Measurements from ENCODE around the gene MAP4K4. TPM values are rescaled to one million over a fixed set of nuclear protein-coding genes. Genes with fewer than 3 reads are reported as not detected.

MAP4K4 gene
- total and polyA plus RNA-seq, 2 of the 13 experiments (the other 11 are each of a cell fraction or from before 2014, with no cell fraction given) = 105 to 264 TPM

GRCh38 chr2:101823347-101823791 is 125.9 kb downstream of the MAP4K4 start (continued):
- no peak for TF ChIP-seq E2F5 (CRISPR knock-in tag; conservative IDR thresholded peaks at IDR 0.05)
- no peak for TF ChIP-seq RORA (CRISPR knock-in tag; IDR thresholded peaks at IDR 0.05)
- TF ChIP-seq ZFP91 (CRISPR knock-in tag; IDR thresholded peaks at IDR 0.05; ENCODE audit: borderline replicate concordance) = no peak
- no peak for TF ChIP-seq ZNF317 (CRISPR knock-in tag; IDR thresholded peaks at IDR 0.05)
- no peak for TF ChIP-seq SETDB1 (CRISPR knock-in tag; IDR thresholded peaks at IDR 0.05; ENCODE audit: borderline replicate concordance)
- no peak for TF ChIP-seq ARNT2 (CRISPR knock-in tag; IDR thresholded peaks at IDR 0.05; ENCODE audit: low read depth)
- no peak for TF ChIP-seq TRIM24 (CRISPR knock-in tag; IDR thresholded peaks at IDR 0.05)
- TF ChIP-seq RERE (CRISPR knock-in tag; IDR thresholded peaks at IDR 0.05; ENCODE audit: low read depth) = no peak
- no peak for TF ChIP-seq MAX (IDR thresholded peaks at IDR 0.05)
- no peak for TF ChIP-seq ZNF44 (CRISPR knock-in tag; IDR thresholded peaks at IDR 0.05)
- TF ChIP-seq ZNF577 (CRISPR knock-in tag; IDR thresholded peaks at IDR 0.05; ENCODE audit: borderline replicate concordance, low read depth) = no peak
- no peak for TF ChIP-seq RBAK (CRISPR knock-in tag; IDR thresholded peaks at IDR 0.05)
- TF ChIP-seq MED8 (CRISPR knock-in tag; IDR thresholded peaks at IDR 0.05; ENCODE audit: insufficient replicate concordance) = no peak
- no peak for TF ChIP-seq ZKSCAN1 (IDR thresholded peaks at IDR 0.05; ENCODE audit: low read length)
- no peak for TF ChIP-seq ZNF572 (CRISPR knock-in tag; IDR thresholded peaks at IDR 0.05)
- no peak for TF ChIP-seq KLF11 (CRISPR knock-in tag; IDR thresholded peaks at IDR 0.05)
- TF ChIP-seq CTCF (CRISPR knock-in tag; IDR thresholded peaks at IDR 0.05) = peak; percentile 87
- no peak for TF ChIP-seq NCOA2 (CRISPR knock-in tag; IDR thresholded peaks at IDR 0.05)
- TF ChIP-seq TFDP2 (CRISPR knock-in tag; IDR thresholded peaks at IDR 0.05) = no peak
- TF ChIP-seq EEA1 (CRISPR knock-in tag; IDR thresholded peaks at IDR 0.05; ENCODE audit: borderline replicate concordance) = no peak
